Measurements from ENCODE around the gene CARF.
"Not testable (repeated sequence)": the region's sequence is repeated elsewhere in the genome, so short reads cannot be mapped to it uniquely, and the experiment has no call there.

DNA sequence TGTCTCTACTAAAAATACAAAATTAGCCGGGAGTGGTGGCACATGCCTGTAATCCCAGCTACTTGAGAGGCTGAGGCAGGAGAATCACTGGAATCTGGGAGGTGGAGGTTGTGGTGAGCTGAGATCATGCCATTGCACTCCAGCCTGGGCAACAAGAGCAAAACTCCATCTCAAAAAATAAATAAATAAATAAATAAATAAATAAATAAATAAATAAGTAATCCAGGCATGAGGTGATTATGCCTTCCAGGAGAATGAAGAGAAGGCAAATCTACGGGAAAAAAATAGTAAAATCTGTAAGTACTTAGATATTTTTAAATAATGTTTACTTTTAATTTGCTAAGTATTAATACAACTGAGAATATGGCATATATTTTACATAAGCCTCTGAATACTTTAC lies 57.3 kb downstream of the CARF start:
- TF ChIP-seq EZH2 (IDR thresholded peaks at IDR 0.05; ENCODE audit: low read length, missing control alignments): not testable (repeated sequence)
- TF ChIP-seq, protein P1, sequence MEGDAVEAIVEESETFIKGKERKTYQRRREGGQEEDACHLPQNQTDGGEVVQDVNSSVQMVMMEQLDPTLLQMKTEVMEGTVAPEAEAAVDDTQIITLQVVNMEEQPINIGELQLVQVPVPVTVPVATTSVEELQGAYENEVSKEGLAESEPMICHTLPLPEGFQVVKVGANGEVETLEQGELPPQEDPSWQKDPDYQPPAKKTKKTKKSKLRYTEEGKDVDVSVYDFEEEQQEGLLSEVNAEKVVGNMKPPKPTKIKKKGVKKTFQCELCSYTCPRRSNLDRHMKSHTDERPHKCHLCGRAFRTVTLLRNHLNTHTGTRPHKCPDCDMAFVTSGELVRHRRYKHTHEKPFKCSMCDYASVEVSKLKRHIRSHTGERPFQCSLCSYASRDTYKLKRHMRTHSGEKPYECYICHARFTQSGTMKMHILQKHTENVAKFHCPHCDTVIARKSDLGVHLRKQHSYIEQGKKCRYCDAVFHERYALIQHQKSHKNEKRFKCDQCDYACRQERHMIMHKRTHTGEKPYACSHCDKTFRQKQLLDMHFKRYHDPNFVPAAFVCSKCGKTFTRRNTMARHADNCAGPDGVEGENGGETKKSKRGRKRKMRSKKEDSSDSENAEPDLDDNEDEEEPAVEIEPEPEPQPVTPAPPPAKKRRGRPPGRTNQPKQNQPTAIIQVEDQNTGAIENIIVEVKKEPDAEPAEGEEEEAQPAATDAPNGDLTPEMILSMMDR (conservative IDR thresholded peaks at IDR 0.05 in 1 of 2, IDR thresholded peaks at IDR 0.05 in 1 of 2; ENCODE audit: low read depth in 1 of 2, low read length in 2 of 2): not testable (repeated sequence)

Measured in fibroblast of lung (primary cell).